ENCODE data around the gene CBX5. TPM values are rescaled to one million over a fixed set of nuclear protein-coding genes. Genes with fewer than 3 reads are reported as not detected.

Gene CBX5
- total RNA-seq, 4 donors from 2014 or later = 20.5 to 133 (median 50.1) TPM

- intact Hi-C loops (cut with DNase I; ENCODE audit: low total_unique reads) = no loop called here
- Histone ChIP-seq H3K27me3 (no peaks in the 10 kb centered on the region), H3K4me3 (no peak overlapping the region), H3K9me3 (no peaks in the 10 kb centered on the region), H3K27ac (no peak overlapping the region), H3K36me3 (no peaks in the 10 kb centered on the region), H3K4me1 (no peaks in the 10 kb centered on the region)
- DNase-seq = no peak
- TF ChIP-seq CTCF (IDR thresholded peaks at IDR 0.05) = no peak
- no peak for TF ChIP-seq POLR2A (IDR thresholded peaks at IDR 0.05)
Observed at GRCh38 chr12:54249489-54249888, 30.4 kb downstream of the CBX5 start.

GRCh38 chr12:54246011-54246641 lies 33.8 kb downstream of the CBX5 start:
- Histone ChIP-seq H3K9me3 (no peaks in the 10 kb centered on the region), H3K36me3 (no peaks in the 10 kb centered on the region), H3K4me1 (no peaks in the 10 kb centered on the region), H3K27ac (no peak overlapping the region), H3K27me3 (no peaks in the 10 kb centered on the region), H3K4me3 (no peak overlapping the region)
- no peak for DNase-seq
- TF ChIP-seq POLR2A (IDR thresholded peaks at IDR 0.05) (no peak), CTCF (IDR thresholded peaks at IDR 0.05) (no peak)
- intact Hi-C loops (cut with DNase I; ENCODE audit: low total_unique reads) = no loop called here

- no peak overlapping the region for H3K4me3 ChIP-seq
- no peaks in the 10 kb centered on the region for H3K36me3 ChIP-seq
- H3K9me3 ChIP-seq = no peaks in the 10 kb centered on the region
- no peak for DNase-seq
- TF ChIP-seq POLR2A (IDR thresholded peaks at IDR 0.05) = no peak
- TF ChIP-seq CTCF (IDR thresholded peaks at IDR 0.05) = no peak
- H3K27me3 ChIP-seq = no peaks in the 10 kb centered on the region
- intact Hi-C loops (cut with DNase I; ENCODE audit: low total_unique reads) = no loop called here
- no peak overlapping the region for H3K27ac ChIP-seq
- no peaks in the 10 kb centered on the region for H3K4me1 ChIP-seq
Observed at GRCh38 chr12:54240971-54241588, 38.8 kb downstream of the CBX5 start.

- DNase-seq = no peak
- Histone ChIP-seq H3K9me3 (no peaks in the 10 kb centered on the region), H3K27ac (no peak overlapping the region), H3K4me3 (no peak overlapping the region), H3K4me1 (no peaks in the 10 kb centered on the region), H3K36me3 (no peaks in the 10 kb centered on the region), H3K27me3 (no peaks in the 10 kb centered on the region)
- intact Hi-C loops (cut with DNase I; ENCODE audit: low total_unique reads) = no loop called here
- TF ChIP-seq CTCF (IDR thresholded peaks at IDR 0.05) (no peak), POLR2A (IDR thresholded peaks at IDR 0.05) (no peak)
Observed at GRCh38 chr12:54240129-54240528, 39.8 kb downstream of the CBX5 start.

GRCh38 chr12:54239620-54240019 lies 40.3 kb downstream of the CBX5 start:
- TF ChIP-seq CTCF (IDR thresholded peaks at IDR 0.05) (no peak), POLR2A (IDR thresholded peaks at IDR 0.05) (no peak)
- Histone ChIP-seq H3K9me3 (no peaks in the 10 kb centered on the region), H3K36me3 (no peaks in the 10 kb centered on the region), H3K27me3 (no peaks in the 10 kb centered on the region), H3K27ac (no peak overlapping the region), H3K4me3 (no peak overlapping the region), H3K4me1 (no peaks in the 10 kb centered on the region)
- intact Hi-C loops (cut with DNase I; ENCODE audit: low total_unique reads) = no loop called here
- DNase-seq = no peak
